Measurements from ENCODE around the gene TAOK2.

DNA sequence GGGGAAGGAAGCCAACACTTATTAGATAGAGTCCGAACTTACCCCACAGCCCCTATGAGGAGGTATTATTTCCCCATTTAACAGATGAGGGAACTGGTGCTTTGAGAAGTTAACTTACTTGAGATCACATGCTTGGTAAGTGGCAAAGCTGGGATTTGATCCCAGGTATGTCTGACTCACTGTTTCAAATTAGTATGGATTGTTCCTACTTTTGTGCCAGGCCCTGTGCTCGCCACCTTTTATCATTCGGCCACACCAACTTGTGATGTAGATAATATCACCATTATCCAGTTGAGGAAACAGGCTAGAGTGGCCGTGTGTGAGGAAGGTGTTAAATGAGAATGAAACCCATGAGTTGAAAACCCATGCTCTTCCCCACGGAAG lies 11.1 kb downstream of the TAOK2 start:
- TF ChIP-seq GATA2 (IDR thresholded peaks at IDR 0.05; ENCODE audit: low read depth, low read length) (no peak), GATA3 (IDR thresholded peaks at IDR 0.05; ENCODE audit: low read depth, low read length) (no peak)
